Panc1 (cell line): ENCODE results near the gene PRR19. TPM values are rescaled to one million over a fixed set of nuclear protein-coding genes. Genes with fewer than 3 reads are reported as not detected.

Experiments
- ATAC-seq: fragments of 200-7000 bp; cut with Tn5 transposase; 2 replicates; pipeline ENCODE4 v1.9.1; 2020; ENCODE audit warnings: mild to moderate bottlenecking, moderate library complexity
- BruUV-seq: library from RNA; stranded (reverse); fragments of 400-500 nt; replicated peaks from 2 replicates; lab custom pipeline; 2021; lab: Mats Ljungman, UMichigan
- CTCF ChIA-PET: fragments of 300-600 bp; sonication (Branson Sonifier 250); formaldehyde crosslinking; loops from one replicate; lab custom pipeline; 2022; ENCODE audit warnings: antibody characterized with exemption; lab: Charles Lee
- POLR2A ChIA-PET: fragments of 300-600 bp; sonication (Branson Sonifier 250); formaldehyde crosslinking; loops from one replicate; lab custom pipeline; 2022; ENCODE audit warnings: antibody characterized with exemption; lab: Charles Lee
- DNase-seq: peaks from one replicate; pipeline ENCODE4 v3.0.0-alpha.2; 2010; ENCODE audit warnings: low read depth, low spot score
- H3K27ac ChIP-seq: 2 replicates; pipeline ENCODE4 v1.5.1; 2011; ENCODE audit warnings: mild to moderate bottlenecking, low read length, inconsistent platforms
- H3K27me3 ChIP-seq: fragments of 200-500 bp; sonication (Bioruptor generic); 2 replicates; pipeline ENCODE4 v1.6.0; 2014; ENCODE audit warnings: low read length, inconsistent platforms; ENCODE audit not compliant: control insufficient read depth, insufficient read depth
- H3K36me3 ChIP-seq: fragments of 200-500 bp; sonication (Bioruptor generic); 2 replicates; pipeline ENCODE4 v1.5.1; 2014; ENCODE audit warnings: inconsistent platforms, mild to moderate bottlenecking, low read length, moderate library complexity; ENCODE audit not compliant: control insufficient read depth, insufficient read depth
- H3K4me1 ChIP-seq: 2 replicates; pipeline ENCODE4 v1.5.1; 2011; ENCODE audit warnings: inconsistent platforms, mild to moderate bottlenecking, low read length, moderate library complexity; ENCODE audit not compliant: control insufficient read depth, insufficient read depth
- H3K4me3 ChIP-seq, 2 experiments: 2 replicates each; pipeline ENCODE4 v1.5.1; 2011 to 2012; ENCODE audit warnings: low read depth in 2 of 2, low read length in 2 of 2, mild to moderate bottlenecking in 2 of 2, inconsistent platforms in 1 of 2, moderate library complexity in 1 of 2
- H3K9me3 ChIP-seq: fragments of 200-500 bp; sonication (Bioruptor generic); 2 replicates; pipeline ENCODE4 v1.5.1; 2014; ENCODE audit warnings: low read depth, mild to moderate bottlenecking, inconsistent platforms, low read length, moderate library complexity; ENCODE audit not compliant: control insufficient read depth, insufficient read depth
- CTCF ChIP-seq: fragments of 450-650 bp; IDR thresholded peaks from 2 replicates; pipeline ENCODE4 v1.5.1; 2017; ENCODE audit warnings: mild to moderate bottlenecking
- POLR2AphosphoS5 ChIP-seq: IDR thresholded peaks from 2 replicates; pipeline ENCODE4 v1.6.1; 2012; ENCODE audit warnings: mild to moderate bottlenecking, low read depth, low read length, moderate library complexity
- REST ChIP-seq, 2 experiments: IDR thresholded peaks; 2 replicates each; pipeline ENCODE4 v1.6.1; 2011 to 2012; ENCODE audit warnings: low read depth in 2 of 2, control low read depth in 1 of 2, low read length in 1 of 2, mild to moderate bottlenecking in 1 of 2, moderate library complexity in 1 of 2; ENCODE audit not compliant: insufficient read depth in 1 of 2
- SIN3A ChIP-seq: IDR thresholded peaks from 2 replicates; pipeline ENCODE4 v1.6.1; 2012; ENCODE audit warnings: low read depth, mild to moderate bottlenecking, low read length, moderate library complexity, borderline replicate concordance; ENCODE audit not compliant: insufficient read depth
- TCF7L2 ChIP-seq: IDR thresholded peaks from 2 replicates; pipeline ENCODE4 v1.6.1; 2011; ENCODE audit warnings: mild to moderate bottlenecking, low read depth, low read length, inconsistent platforms
- in situ Hi-C: cut with HindIII; loops from 2 replicates; pipeline ENCODE4 v1.10.0; 2016; ENCODE audit warnings: low sequenced_read_pairs, low pct_unique_long_range_greater_than_20kb
- intact Hi-C: fragments of 100-400 bp; cut with micrococcal nuclease; formaldehyde crosslinking; loops from one replicate; pipeline ENCODE4 v1.10.0; 2022; ENCODE audit not compliant: unreplicated experiment
- total RNA-seq: library from RNA; stranded (reverse); gene quantifications from one replicate; pipeline ENCODE4 v1.2.1, GENCODE V29; 2021; ENCODE audit not compliant: unreplicated experiment

Gene PRR19
- total RNA-seq, 1 experiment from 2014 or later = 2.1 TPM

GRCh38 chr19:42313096-42313839 lies 11.3 kb downstream of the PRR19 start, which contains the start of gene TMEM145:
TMEM145 (plus strand) TSS chr19:42313309; CDS start chr19:42313377, 68 bp downstream.
- peak within 1 kb of the TSS; percentile 44 to 48 for H3K4me3 ChIP-seq

More at GRCh38 chr19:42313096-42313839, 11.3 kb downstream of the PRR19 start, which contains the start of gene TMEM145:
- in situ Hi-C loops = no loop called here
- Histone ChIP-seq H3K4me1 (no peaks in the 10 kb centered on the region), H3K9me3 (no peaks in the 10 kb centered on the region), H3K36me3 (no peaks in the 10 kb centered on the region), H3K27ac (no peak within 1 kb of the TSS), H3K27me3 (no peaks in the 10 kb centered on the region)
- DNase-seq = no peak
- 0 out of 2 replicates have a peak, but pooled peaks have one; percentile 33 for TF ChIP-seq SIN3A
- TF ChIP-seq POLR2AphosphoS5 = no peak
- peak; percentile 85 to 92 for TF ChIP-seq REST (IDR thresholded peaks at IDR 0.05; ENCODE audit: insufficient read depth in 1 of 2, low read depth in 2 of 2, low read length in 1 of 2)
- TF ChIP-seq TCF7L2 = no peak
- no peak; the same call in 1 of the 2 replicates for TF ChIP-seq CTCF
- ChIA-PET POLR2A (interaction anchor here (0.5 kb wide), 1 partner anchor 8 kb away, joined by 9 read pairs; no protein-coding TSS in a partner anchor), CTCF (no interaction called here)
- intact Hi-C loops = no loop called here
- BruUV-seq = no TSS peak
- ATAC-seq = peak; percentile 78
